Measurements from ENCODE around the gene MACC1.
A peak's percentile ranks its signal among the peaks of the same experiment; 100 is the strongest.
"Not testable (repeated sequence)": the region's sequence is repeated elsewhere in the genome, so short reads cannot be mapped to it uniquely, and the experiment has no call there.

MACC1 gene

GRCh38 chr7:20203316-20203715, 13.9 kb downstream of the MACC1 start:
- no peak for DNase-seq (ENCODE audit: low read depth)

GRCh38 chr7:20201380-20201779, 15.8 kb downstream of the MACC1 start:
- DNase-seq (ENCODE audit: low read depth) = no peak

- no peak for DNase-seq (ENCODE audit: low read depth)
These were observed 16.2 kb downstream of the MACC1 start for GRCh38 chr7:20200971-20201370.

GRCh38 chr7:20200361-20200760, 16.8 kb downstream of the MACC1 start:
- DNase-seq (ENCODE audit: low read depth) = no peak

- peak; percentile 75 for DNase-seq (ENCODE audit: low read depth)
These were observed 18.0 kb downstream of the MACC1 start for GRCh38 chr7:20199015-20199737.

- DNase-seq (ENCODE audit: low read depth) = no peak
These were observed 18.9 kb downstream of the MACC1 start for GRCh38 chr7:20198260-20198659.

- no peak for DNase-seq (ENCODE audit: low read depth)
These were observed 19.3 kb downstream of the MACC1 start for GRCh38 chr7:20197837-20198236.

GRCh38 chr7:20197125-20197748, 19.9 kb downstream of the MACC1 start:
- no peak for DNase-seq (ENCODE audit: low read depth)

GRCh38 chr7:20194343-20194995, 22.7 kb downstream of the MACC1 start:
- DNase-seq (ENCODE audit: low read depth) = no peak

GRCh38 chr7:20193873-20194272, 23.3 kb downstream of the MACC1 start:
- DNase-seq (ENCODE audit: low read depth) = no peak

GRCh38 chr7:20193242-20193777, 23.9 kb downstream of the MACC1 start:
- no peak for DNase-seq (ENCODE audit: low read depth)

- no peak for DNase-seq (ENCODE audit: low read depth)
These were observed 25.8 kb downstream of the MACC1 start for GRCh38 chr7:20191391-20191869.

GRCh38 chr7:20190560-20191390, 26.4 kb downstream of the MACC1 start:
- DNase-seq (ENCODE audit: low read depth) = no peak

GRCh38 chr7:20189852-20190251, 27.3 kb downstream of the MACC1 start:
- DNase-seq (ENCODE audit: low read depth) = no peak

GRCh38 chr7:20188567-20188966, 28.6 kb downstream of the MACC1 start:
- peak; percentile 4 for DNase-seq (ENCODE audit: low read depth)

- DNase-seq (ENCODE audit: low read depth) = not testable (repeated sequence)
These were observed 29.3 kb downstream of the MACC1 start for GRCh38 chr7:20187850-20188249.

- DNase-seq (ENCODE audit: low read depth) = no peak
These were observed 31.2 kb downstream of the MACC1 start for GRCh38 chr7:20185988-20186387.

- DNase-seq (ENCODE audit: low read depth) = no peak
These were observed 34.1 kb downstream of the MACC1 start for GRCh38 chr7:20183086-20183485.

- no peak for DNase-seq (ENCODE audit: low read depth)
These were observed 40.5 kb downstream of the MACC1 start for GRCh38 chr7:20176578-20177242.

GRCh38 chr7:20173828-20174227, 43.4 kb downstream of the MACC1 start:
- DNase-seq (ENCODE audit: low read depth) = no peak

GRCh38 chr7:20172736-20173334, 44.3 kb downstream of the MACC1 start:
- DNase-seq (ENCODE audit: low read depth) = peak; percentile 62
